HG03139 (cell line): ENCODE data around the gene TTLL12.

Experiments used
- ATAC-seq: cut with Tn5 transposase; IDR thresholded peaks from one replicate; pipeline ENCODE4 v1.9.1; 2021; ENCODE audit not compliant: unreplicated experiment

Gene TTLL12

DNA sequence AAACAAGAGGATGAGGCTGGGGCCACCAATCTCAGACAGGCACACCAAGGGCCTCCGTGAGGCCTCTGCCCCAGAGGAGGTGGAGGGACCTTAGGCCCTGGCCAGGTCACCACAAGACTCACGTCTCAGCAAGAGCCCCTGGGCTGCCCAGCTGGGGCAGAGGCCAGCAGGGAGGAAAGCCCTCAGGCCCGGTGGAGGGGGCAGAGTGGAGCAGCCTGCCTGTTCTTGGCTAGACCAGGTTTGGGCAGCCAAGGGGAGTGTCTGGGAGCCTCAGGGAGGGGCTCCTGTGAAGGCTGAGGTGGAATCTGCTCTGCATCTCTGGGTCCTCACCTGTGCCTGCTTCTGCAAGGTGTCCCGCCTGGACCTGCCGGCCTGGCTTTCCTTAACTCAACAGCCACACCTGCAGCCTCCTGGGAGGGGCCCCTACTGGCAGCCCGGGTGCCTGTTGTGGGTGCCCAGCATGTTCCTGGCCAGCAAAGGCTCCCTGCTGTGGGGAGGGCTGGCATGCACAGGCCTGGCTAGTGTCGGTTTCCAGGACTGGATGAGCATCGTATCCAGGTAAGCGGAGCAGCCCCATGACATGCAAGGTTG lies 11.9 kb downstream of the TTLL12 start:
- no peak for ATAC-seq

DNA sequence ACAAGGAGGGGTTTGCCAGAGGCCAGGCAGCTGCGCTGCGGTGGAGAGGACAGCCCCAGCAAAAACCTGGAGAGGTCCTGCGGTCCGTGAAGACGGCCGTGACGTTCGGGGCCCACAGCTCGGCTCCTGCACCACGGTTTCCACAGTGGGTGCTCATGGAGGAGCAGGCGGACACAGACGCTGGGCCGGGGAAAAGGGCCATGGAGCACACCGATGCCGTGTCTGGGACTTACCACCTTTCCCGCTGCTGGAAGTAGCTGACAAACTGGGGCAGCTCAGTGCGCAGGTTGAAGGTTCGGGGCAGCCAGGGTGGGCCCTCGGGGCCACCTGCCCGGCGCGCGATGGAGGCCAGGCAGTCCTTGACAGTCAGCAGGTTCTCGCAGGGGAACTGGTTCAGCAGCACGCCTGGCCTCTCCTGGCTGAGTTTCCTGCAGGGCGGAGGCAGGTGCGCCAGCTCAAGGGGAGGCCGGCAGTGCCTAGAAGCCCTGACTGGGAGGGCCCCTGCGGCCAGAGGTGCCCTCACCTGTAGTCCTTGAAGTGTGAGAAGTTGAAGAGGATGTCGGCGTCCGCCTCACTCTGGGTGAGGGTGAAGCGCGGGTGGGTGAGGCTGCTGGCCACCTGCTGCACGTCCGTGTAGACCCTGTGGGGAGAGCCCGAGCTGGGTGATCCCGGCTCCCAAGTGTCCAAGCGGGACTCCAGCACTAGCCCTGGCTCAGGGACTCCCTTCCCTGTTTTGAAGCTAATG lies 12.8 kb downstream of the TTLL12 start:
- ATAC-seq: no peak

DNA sequence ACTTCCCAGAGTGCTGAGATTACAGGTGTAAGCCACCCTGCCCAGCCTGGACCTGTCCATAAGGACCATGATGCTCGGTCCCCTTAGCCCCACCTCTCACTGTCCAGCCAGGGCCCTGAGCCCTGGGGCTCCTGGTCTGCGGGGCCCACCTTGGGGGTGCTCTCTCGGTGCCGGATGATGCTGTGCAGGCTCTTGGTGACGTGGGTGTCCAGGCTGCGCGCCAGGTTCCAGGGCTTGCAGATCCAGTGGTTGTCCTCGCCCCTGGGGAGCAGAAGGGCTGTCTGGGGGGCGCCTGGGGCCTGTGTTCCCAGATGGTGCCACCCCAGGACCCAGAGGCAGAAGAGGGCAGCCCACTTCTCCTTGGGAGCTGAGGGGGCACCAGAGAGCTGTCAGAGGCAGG lies 13.4 kb downstream of the TTLL12 start:
- ATAC-seq: no peak

DNA sequence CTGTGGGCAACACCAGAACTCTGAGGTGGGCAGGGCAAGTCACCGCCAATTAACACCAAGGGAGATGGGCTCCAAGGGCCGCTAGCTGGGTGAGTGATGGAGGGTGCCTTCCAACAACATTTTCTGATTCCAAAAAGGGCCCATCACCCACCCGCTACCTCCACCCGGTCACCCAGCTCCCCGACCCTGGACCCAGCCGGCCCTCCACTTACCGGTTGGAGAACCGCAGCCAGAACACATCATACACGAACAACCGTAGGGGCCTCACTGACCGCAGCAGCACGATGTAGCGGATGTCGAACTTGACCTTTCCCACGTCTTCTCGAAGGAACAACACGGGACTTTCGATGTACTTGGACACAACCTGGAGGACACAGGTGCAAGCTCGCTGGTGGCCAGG lies 14.7 kb downstream of the TTLL12 start:
- ATAC-seq: no peak

DNA sequence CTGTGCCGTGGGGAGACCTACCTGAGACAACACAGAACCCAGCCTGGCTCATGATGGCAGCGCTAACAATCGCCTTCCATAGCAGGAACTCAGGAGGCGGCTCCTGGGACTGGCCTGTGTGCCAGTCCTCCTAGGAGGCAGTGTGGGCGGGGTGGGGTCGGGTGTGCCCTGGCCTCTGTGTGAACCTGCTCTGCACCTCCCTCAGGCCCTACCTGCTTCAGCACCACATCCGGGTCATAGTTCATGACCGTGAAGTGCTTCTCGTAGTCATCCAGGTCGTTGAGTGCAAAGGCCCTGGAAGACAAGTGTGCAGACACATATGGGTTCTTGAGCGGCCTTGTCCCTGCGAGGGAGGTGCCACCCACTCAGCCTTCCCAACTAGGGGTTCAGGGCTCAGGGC lies 15.3 kb downstream of the TTLL12 start:
- no peak for ATAC-seq

DNA sequence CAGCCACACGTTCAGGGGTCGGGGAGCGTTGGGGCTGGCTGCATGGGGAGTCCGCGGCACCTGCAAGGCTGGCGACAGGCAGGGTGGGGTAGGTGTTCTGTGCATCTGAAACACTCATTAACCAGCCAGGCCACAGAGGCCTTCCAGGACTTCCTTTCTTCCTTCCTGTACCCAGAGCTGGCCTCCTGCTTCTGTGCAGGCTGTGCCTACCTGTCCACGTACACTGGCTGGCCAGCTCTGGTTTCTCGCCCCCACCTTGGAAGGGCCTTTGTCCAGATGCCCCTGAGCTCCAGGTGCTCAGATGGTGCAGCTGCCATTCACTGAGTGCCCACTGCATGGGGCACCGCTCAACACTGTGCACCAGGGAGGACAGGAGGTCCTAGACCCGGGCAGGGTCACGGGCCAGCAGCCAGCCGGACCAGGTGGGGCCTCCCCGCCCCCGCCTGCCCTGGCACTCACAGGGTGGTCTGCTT lies 15.9 kb downstream of the TTLL12 start:
- ATAC-seq: no peak

DNA sequence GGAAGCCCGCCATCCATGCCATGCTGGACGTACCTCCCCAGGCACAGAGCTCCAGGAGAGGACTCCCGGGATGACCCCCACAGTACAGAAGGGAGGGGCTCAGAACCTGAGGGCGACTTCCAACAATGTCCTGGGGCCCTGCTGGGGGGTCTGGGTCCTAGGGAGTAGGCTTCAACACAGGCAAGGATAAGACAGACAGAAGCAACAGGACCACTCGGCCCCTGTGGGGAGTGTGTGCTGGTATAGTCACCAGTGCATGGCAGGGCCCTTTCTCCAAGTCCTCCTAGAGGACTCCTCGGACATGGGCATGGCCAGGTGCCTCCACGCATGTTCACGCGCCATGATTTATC lies 16.8 kb downstream of the TTLL12 start:
- no peak for ATAC-seq

DNA sequence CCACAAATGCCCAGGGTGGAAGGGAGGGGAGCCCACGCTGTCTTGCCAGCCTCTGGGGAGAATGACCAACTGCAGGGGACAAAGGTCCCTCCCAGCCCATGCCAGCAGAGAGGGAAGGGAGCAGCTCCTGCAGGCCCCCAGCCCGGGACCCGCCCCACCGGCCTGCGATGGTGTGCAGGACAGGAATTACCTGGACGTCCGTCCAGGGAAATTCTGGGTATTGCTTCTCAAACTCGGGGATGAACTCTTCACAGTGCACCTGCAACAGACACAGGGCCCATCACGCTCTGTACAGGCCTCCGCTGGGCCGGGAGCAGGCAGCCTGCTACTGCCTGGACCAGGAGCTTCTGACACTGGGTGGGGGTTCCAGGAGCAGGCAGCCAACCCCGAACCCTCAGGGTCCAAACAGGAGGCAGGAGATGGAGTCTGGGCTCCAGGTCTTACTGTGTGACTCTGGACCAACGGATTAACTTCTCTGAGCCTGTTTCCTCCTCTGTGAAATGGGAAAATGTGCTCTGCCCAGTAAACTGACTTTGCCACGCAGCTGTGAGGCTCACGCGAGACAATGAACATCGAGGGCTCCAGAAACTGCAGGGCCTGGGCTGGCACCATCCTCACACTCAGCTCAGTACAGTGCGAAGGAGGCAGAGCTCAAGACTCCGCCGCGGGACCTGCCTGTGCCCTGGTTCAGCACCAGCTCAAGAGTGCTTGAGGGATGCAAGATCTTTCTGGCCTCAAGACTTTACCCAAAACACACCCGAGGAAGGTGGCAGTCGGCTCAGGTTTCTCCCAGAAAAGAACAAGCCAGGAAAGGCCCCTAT lies 17.4 kb downstream of the TTLL12 start:
- no peak for ATAC-seq

DNA sequence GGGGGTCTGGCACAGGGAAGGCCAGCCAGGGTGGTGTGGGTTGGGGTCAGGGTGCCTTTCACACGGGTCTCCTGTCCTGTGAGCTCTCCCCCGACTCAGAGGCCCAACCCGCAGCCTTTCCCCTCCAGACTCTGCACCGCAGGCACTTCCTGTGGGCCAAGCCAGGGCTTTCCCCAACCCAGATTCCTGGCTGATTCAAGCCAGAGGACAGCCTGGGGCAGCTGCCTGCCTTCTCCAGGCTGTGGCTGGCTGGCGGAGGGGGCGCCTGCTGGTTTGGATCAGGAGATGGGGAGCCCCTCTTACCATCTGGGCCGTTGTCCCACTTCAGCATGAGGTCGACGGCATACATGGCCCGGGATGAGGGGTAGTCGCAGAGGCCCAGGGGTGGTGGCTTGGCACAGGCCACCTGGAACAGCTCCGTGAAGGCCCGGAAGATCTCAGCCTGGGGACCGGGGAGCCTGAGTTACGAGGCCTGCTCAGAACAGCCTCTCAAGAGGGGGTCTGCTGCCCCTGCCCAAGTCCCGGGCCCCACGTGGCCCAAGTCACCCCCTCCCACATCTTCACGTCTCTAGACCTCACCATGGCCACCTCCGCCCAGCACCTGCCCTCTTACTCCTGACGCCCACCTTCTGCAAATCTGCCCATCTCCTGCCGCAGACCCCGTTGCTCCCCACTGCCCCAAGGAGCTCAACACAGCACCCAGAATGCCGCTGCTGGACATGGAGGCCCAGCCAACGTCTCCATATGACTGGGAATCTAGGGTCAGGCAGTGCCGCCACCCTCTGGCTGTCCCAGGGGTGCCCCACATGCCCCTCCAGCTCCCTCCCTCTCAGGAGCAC lies 18.2 kb downstream of the TTLL12 start:
- ATAC-seq: no peak

DNA sequence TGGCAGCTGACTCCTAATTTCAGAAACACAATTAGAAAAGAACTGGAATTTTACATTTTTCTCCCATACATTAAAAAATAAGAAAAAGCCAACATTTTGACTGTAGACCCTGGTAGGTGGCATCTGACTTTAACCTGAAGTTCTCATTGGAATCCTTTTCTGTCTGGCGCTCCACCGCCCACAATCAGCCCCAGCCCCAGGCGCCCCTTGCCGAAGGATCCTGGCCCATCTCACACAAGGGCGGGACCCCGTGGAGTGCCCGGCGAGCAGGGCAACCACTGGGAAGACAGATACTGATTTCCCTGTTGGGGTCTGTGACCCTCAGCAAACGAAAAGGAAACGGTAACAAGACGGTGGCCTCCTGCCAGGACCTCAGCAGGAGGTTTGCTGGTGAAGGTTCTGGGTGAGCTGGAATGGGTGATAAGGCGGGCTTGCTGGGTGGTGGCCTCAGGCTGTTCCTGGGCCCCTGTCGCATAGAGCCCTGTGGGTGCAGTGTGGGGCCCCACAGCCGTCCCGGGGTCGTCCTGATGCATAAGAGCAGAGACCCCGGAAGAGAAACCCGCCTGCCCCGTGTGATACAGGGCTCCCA lies 19.8 kb downstream of the TTLL12 start:
- no peak for ATAC-seq

DNA sequence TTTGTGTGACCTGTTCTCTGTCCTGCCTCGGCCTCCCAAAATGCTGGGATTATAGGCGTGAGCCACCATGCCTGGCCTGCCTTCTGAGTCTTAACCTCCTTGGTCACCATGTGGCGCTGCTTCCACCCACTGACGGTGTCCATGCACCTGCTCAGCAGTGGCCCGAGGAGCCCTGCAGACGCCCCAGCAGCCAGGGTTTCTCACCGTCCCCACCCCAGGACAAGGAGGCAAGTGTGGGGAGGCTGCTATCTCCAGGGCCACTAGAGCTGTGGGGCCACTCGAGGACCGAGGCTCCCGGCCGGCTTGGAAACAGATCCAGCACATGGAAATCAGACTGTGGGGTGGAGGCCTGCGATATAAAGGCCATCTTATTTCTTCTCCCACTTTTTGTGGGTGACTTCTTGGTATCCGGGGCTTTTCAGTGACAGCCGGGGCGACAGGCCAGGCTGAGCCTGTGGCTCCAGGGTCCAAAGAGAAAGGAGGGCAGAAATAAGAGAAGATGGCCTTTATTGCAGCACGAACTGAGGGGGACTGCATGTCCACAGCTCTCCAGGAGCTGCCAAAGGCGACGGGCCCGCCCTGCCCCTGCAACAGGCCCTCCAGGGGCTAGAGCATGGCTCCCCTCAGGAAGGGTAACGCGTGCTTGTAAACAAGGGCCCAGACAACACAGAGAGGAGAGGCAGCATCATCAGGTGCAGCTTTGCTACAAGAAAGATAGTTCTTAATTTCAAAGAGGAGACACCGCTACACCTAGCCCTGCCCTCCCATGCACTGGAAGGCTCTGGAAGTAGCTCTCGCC lies 20.6 kb downstream of the TTLL12 start:
- ATAC-seq: no peak

DNA sequence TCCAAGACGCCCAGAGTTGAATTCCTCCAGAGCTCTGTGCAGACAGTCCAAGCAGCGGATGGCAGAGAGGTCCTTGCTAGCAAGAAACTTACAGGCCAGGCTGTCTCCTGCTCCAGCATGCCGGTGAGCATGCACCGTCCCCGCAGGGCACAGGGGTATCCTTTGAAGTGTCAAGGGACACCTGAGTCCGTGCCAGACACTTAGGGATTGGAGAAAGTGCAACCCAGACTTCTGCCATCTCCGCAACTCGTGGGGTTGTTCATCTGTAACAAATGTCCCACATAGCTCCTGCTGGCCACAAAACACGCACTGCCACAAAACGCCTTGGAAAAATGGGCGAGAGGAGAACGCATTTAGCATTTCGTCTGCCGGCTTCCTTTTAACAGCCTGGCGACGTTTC lies 22.3 kb downstream of the TTLL12 start:
- no peak for ATAC-seq

DNA sequence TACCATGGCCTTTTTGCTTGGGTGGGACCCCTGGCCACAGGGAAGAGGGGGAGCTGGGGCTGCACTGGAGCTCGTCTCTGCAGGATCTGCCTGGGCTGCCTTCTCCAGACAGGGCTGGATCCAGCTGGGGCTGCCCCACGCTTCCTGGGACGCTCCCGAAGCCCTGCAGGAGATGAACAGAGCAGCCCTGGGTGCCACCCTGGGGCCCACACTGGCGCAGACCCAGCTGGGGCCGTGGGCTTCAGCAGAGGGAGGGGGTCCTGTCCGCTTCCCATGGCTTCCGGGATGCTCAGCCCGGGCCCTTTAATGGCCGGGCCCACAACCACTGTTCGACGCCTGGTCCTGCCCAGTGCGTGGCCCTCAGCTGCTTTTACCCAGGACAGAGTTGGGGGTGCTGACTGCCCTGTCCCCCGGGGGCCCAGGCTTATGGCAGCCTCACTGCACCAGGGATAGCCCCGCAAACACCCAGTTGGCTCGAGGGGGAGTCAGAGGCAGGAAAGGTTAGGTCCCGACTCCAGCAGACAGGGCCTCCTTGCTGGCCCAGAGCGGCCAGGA lies 23.6 kb downstream of the TTLL12 start:
- ATAC-seq: no peak

DNA sequence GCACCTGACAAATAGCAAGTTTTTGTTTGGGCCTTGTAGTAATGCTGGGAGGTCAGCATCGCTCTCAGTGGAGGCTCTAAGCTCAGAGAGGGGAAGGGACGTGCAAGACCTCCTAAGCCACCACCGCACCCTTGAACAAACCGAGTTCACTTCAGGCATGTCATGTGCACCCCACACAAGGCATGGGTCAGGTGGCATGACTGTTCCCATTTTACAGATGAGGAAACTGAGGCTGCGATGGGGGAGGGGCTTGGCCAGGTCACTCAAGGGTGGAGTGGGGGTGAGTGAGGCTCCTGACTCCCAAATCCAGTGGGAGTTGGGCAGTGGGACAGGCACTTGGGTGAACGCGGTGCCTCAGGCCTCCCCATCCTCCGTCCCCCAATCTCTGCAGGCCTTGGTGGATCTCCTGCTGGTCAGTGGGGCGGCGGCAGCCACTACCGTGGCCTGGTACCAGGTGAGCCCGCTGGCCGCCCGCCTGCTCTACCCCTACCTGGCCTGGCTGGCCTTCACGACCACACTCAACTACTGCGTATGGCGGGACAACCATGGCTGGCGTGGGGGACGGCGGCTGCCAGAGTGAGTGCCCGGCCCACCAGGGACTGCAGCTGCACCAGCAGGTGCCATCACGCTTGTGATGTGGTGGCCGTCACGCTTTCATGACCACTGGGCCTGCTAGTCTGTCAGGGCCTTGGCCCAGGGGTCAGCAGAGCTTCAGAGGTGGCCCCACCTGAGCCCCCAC lies 24.4 kb downstream of the TTLL12 start:
- no peak for ATAC-seq

DNA sequence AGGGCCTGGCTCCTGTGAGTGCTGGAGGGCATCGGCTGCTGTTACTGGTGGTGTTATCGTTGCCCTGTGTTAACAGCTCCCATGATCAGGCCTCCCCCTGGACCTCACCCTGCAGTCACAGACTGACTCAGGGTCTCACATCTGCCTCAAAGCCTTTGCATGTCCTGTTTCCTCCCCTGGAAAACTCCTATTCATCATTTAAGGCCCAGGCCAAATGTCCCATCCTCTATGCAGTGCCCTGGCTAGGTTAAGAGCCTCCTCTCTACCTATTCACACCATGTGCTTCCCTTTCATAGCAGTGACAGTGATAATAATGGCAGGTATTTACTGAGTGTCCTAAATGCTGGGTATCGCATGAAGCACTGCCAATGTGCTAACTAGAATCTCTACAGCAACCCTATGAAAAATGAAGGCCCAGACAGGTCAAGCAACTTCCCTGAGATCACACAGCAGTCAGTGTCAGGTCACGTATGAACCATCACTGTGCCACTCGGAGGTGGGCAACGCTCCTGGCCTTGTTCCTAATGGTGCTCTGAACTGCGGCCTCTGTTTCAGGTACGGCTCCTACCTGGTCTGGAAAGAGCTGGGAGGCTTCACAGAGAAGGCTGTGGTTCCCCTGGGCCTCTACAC lies 26.3 kb downstream of the TTLL12 start:
- ATAC-seq: no peak

DNA sequence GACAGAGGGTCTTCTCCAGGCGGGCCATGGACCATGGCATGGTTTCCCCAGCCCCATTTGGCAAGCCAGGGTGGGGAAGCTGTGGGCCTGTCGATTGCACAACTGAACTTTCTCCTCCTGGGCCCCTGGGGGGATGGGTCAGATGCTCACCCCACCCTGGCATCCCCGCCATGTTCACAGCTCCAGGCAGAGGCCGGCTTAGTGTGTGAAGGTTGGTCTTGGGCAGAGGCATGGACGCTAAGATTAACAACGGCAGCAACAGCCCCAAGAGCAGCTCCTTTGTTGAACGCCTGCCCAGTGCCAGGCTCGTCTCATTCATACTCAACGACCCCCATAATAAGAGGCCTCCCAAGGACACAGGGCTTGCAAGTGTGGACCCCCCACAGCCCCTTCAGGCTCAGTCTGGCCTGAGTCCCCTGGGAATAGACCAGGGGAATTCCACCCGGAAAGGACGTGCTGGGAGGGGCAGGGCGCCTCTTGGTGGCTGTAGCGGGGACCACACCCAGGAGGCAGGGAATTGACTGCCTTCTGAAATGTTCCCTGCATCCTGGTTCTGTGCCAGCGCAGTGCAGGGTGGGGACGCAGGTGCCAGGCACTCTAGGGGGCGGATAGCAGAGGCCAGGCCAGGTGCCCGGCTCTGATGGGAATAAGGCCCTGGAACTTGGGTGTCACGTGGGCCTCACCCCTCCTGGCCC lies 27.3 kb downstream of the TTLL12 start:
- ATAC-seq: no peak

DNA sequence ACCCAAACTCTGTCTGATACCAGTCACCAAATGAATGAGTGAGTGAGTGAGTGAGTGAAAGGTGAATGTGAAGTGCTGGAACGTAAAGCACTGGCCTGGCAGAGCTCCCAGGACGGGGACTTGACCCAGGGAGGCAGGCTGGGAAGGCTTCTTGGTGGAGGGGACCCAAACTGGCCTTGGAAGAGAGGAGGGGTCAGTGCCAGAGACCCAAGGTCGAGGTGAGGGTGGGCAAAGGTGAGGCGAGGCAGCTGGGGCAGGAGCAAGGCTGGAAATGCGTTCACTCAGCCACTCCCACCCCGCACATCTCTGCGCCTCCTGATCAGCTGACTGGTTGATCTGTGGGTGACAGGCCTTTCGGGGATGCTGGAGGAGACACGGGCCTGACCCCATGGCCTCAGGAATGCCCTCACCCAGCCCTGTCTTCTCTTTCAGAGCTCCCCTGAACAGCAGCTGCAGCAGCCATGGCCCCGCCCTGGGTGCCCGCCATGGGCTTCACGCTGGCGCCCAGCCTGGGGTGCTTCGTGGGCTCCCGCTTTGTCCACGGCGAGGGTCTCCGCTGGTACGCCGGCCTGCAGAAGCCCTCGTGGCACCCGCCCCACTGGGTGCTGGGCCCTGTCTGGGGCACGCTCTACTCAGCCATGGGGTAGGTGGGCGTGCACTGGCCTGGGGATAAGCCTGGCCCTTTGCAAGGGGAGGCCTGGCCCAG lies 28.0 kb downstream of the TTLL12 start:
- no peak for ATAC-seq
